HCT116 (cell line): Measurements from ENCODE around the gene SUSD4.

Source experiments
- CEBPB ChIP-seq: IDR thresholded peaks from 2 replicates; pipeline ENCODE4 v1.6.1; 2012; ENCODE audit warnings: low read depth
- EZH2 ChIP-seq: fragments of 200-600 bp; sonication (generic); IDR thresholded peaks from 2 replicates; pipeline ENCODE4 v1.6.1; 2017; ENCODE audit warnings: antibody characterized with exemption, mixed run types
- EZH2phosphoT487 ChIP-seq: fragments of 200-600 bp; IDR thresholded peaks from 2 replicates; pipeline ENCODE4 v1.6.1; 2018; ENCODE audit warnings: antibody characterized with exemption, borderline replicate concordance
- FOSL1 ChIP-seq: IDR thresholded peaks from 2 replicates; pipeline ENCODE4 v1.6.1; 2012; ENCODE audit warnings: low read depth
- POLR2A ChIP-seq: IDR thresholded peaks from 2 replicates; pipeline ENCODE4 v1.7.0; 2011; ENCODE audit warnings: borderline replicate concordance; ENCODE audit not compliant: insufficient read depth, insufficient read length; ENCODE audit errors: extremely low read depth
- POLR2AphosphoS5 ChIP-seq: IDR thresholded peaks from 2 replicates; pipeline ENCODE4 v1.6.1; 2011; ENCODE audit warnings: mild to moderate bottlenecking, low read depth, low read length, moderate library complexity
- RAD21 ChIP-seq: IDR thresholded peaks from 2 replicates; pipeline ENCODE4 v1.6.1; 2012; ENCODE audit warnings: low read depth, mild to moderate bottlenecking
- SP1 ChIP-seq: IDR thresholded peaks from 2 replicates; pipeline ENCODE4 v1.6.1; 2012; ENCODE audit warnings: low read depth
- YY1 ChIP-seq: IDR thresholded peaks from 2 replicates; pipeline ENCODE4 v1.6.1; 2011; ENCODE audit warnings: low read length, low read depth, moderate library complexity, mild to moderate bottlenecking; ENCODE audit not compliant: insufficient replicate concordance; ENCODE audit errors: extremely low read depth
- ZNF274 ChIP-seq: fragments of 200-500 bp; sonication (Bioruptor generic); IDR thresholded peaks from 2 replicates; pipeline ENCODE4 v1.6.1; 2014; ENCODE audit warnings: mild to moderate bottlenecking, low read depth, low read length, inconsistent platforms
- TF ChIP-seq, protein P1 (sequence below), 3 experiments: fragments of 200-600 bp in 1 of 3; sonication (generic) in 1 of 3; IDR thresholded peaks in 2 of 3; conservative IDR thresholded peaks in 1 of 3; 2 replicates each; pipeline ENCODE4 v1.5.1; 2012 to 2017; ENCODE audit warnings: low read depth in 2 of 3, low read length in 2 of 3, antibody characterized with exemption in 1 of 3, borderline replicate concordance in 1 of 3, control low read depth in 1 of 3, mild to moderate bottlenecking in 1 of 3, mixed read lengths in 1 of 3, mixed run types in 1 of 3, moderate library complexity in 1 of 3; ENCODE audit not compliant: insufficient read depth in 1 of 3
- TF ChIP-seq, protein P2 (sequence below): IDR thresholded peaks from 2 replicates; pipeline ENCODE4 v1.6.1; 2012
- TF ChIP-seq, protein P3 (sequence below): IDR thresholded peaks from 2 replicates; pipeline ENCODE4 v1.6.1; 2011; ENCODE audit warnings: mild to moderate bottlenecking, low read length, moderate library complexity; ENCODE audit not compliant: insufficient replicate concordance; ENCODE audit errors: extremely low read depth
- TF ChIP-seq, protein P4 (sequence below): IDR thresholded peaks from 2 replicates; pipeline ENCODE4 v1.6.1; 2012

GRCh38 chr1:223378754-223379153, 14.8 kb upstream of the SUSD4 start:
- TF ChIP-seq RAD21 (no peak), EZH2 (no peak), ZNF274 (no peak), SP1 (no peak), EZH2phosphoT487 (no peak), FOSL1 (no peak), YY1 (no peak), CEBPB (no peak), POLR2AphosphoS5 (no peak), POLR2A (no peak)
- TF ChIP-seq, protein P1, sequence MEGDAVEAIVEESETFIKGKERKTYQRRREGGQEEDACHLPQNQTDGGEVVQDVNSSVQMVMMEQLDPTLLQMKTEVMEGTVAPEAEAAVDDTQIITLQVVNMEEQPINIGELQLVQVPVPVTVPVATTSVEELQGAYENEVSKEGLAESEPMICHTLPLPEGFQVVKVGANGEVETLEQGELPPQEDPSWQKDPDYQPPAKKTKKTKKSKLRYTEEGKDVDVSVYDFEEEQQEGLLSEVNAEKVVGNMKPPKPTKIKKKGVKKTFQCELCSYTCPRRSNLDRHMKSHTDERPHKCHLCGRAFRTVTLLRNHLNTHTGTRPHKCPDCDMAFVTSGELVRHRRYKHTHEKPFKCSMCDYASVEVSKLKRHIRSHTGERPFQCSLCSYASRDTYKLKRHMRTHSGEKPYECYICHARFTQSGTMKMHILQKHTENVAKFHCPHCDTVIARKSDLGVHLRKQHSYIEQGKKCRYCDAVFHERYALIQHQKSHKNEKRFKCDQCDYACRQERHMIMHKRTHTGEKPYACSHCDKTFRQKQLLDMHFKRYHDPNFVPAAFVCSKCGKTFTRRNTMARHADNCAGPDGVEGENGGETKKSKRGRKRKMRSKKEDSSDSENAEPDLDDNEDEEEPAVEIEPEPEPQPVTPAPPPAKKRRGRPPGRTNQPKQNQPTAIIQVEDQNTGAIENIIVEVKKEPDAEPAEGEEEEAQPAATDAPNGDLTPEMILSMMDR (IDR thresholded peaks at IDR 0.05 in 2 of 3, conservative IDR thresholded peaks at IDR 0.05 in 1 of 3; ENCODE audit: borderline replicate concordance in 1 of 3, insufficient read depth in 1 of 3, low read depth in 2 of 3, low read length in 2 of 3): no peak
- TF ChIP-seq, protein P2, sequence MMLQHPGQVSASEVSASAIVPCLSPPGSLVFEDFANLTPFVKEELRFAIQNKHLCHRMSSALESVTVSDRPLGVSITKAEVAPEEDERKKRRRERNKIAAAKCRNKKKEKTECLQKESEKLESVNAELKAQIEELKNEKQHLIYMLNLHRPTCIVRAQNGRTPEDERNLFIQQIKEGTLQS: no peak
- TF ChIP-seq, protein P3, sequence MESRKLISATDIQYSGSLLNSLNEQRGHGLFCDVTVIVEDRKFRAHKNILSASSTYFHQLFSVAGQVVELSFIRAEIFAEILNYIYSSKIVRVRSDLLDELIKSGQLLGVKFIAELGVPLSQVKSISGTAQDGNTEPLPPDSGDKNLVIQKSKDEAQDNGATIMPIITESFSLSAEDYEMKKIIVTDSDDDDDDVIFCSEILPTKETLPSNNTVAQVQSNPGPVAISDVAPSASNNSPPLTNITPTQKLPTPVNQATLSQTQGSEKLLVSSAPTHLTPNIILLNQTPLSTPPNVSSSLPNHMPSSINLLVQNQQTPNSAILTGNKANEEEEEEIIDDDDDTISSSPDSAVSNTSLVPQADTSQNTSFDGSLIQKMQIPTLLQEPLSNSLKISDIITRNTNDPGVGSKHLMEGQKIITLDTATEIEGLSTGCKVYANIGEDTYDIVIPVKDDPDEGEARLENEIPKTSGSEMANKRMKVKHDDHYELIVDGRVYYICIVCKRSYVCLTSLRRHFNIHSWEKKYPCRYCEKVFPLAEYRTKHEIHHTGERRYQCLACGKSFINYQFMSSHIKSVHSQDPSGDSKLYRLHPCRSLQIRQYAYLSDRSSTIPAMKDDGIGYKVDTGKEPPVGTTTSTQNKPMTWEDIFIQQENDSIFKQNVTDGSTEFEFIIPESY: no peak
- TF ChIP-seq, protein P4, sequence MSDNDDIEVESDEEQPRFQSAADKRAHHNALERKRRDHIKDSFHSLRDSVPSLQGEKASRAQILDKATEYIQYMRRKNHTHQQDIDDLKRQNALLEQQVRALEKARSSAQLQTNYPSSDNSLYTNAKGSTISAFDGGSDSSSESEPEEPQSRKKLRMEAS: no peak
